Lung (tissue), 12 donors: ENCODE data around the gene ERICH2. TPM values are rescaled to one million over a fixed set of nuclear protein-coding genes. Genes with fewer than 3 reads are reported as not detected.
A peak's percentile ranks its signal among the peaks of the same experiment; 100 is the strongest.

Experiments
- ATAC-seq: fragments of 200-7000 bp; cut with Tn5 transposase; one replicate; pipeline ENCODE4 v1.9.1; 2020; ENCODE audit warnings: moderate number of reproducible peaks; ENCODE audit not compliant: insufficient read depth, low FRiP score
- DNase-seq, 3 donors: peaks; one replicate each; pipeline ENCODE4 v3.0.0-alpha.2; 2013 to 2017
- H3K27ac ChIP-seq, 2 donors: one replicate each; pipeline ENCODE4 v1.5.1; 2013; ENCODE audit warnings: mild to moderate bottlenecking in 2 of 2, moderate library complexity in 2 of 2, control low read depth in 1 of 2, inconsistent platforms in 1 of 2, low read depth in 1 of 2, low read length in 1 of 2
- H3K27me3 ChIP-seq, 3 donors: one replicate each; pipeline ENCODE4 v1.5.1; 2013; ENCODE audit warnings: low read length in 2 of 3; ENCODE audit not compliant: control insufficient read depth in 3 of 3, insufficient read depth in 3 of 3
- H3K36me3 ChIP-seq, 4 donors: one replicate each; pipeline ENCODE4 v1.5.1; 2013; ENCODE audit warnings: low read length in 4 of 4, mild to moderate bottlenecking in 1 of 4, moderate library complexity in 1 of 4; ENCODE audit not compliant: control insufficient read depth in 4 of 4, insufficient read depth in 4 of 4
- H3K4me1 ChIP-seq, 5 donors: one replicate each; pipeline ENCODE4 v1.5.1; 2013; ENCODE audit warnings: low read length in 5 of 5, mild to moderate bottlenecking in 2 of 5, moderate library complexity in 1 of 5; ENCODE audit not compliant: control insufficient read depth in 5 of 5, insufficient read depth in 5 of 5
- H3K4me3 ChIP-seq: one replicate; pipeline ENCODE4 v1.5.1; 2013; ENCODE audit warnings: mild to moderate bottlenecking, control low read depth, moderate library complexity
- H3K9ac ChIP-seq, 2 donors: one replicate each; pipeline ENCODE4 v1.5.1; 2013; ENCODE audit warnings: low read length in 2 of 2, control low read depth in 1 of 2; ENCODE audit not compliant: insufficient read depth in 1 of 2
- H3K9me3 ChIP-seq, 4 donors: one replicate each; pipeline ENCODE4 v1.5.1; 2013; ENCODE audit warnings: low read length in 3 of 4, mild to moderate bottlenecking in 1 of 4, moderate library complexity in 1 of 4; ENCODE audit not compliant: control insufficient read depth in 4 of 4, insufficient read depth in 3 of 4
- WGBS, 2 donors: extraction: QIAGEN DNeasy Blood & Tissue Kit; methylation state at CpG; one replicate each; pipeline ENCODE4 v1.1.7; 2013; 5-methylcytosine and 5-hydroxymethylcytosine counted together
- polyA plus RNA-seq, 2 donors: library from polyadenylated mRNA; stranded (reverse); fragments of 200-250 nt; gene quantifications; one replicate each; pipeline ENCODE4 v1.2.1, GENCODE V29; 2013
- total RNA-seq, 2 donors: library from RNA; depleted of rRNA in 1 of 2; stranded (reverse); fragments of >200 nt in 1 of 2; gene quantifications; one replicate each; pipeline ENCODE4 v1.2.1, GENCODE V29; 2014 to 2021
- TF ChIP-seq, protein P1 (sequence below): IDR thresholded peaks from 2 replicates; pipeline ENCODE4 v1.5.1; 2012; ENCODE audit warnings: mild to moderate bottlenecking; ENCODE audit errors: control extremely low read depth, extremely low read depth
- donor health status: control.
- donor health status: control.
- donor health status: Bipolar disorder and iron deficiency.
- donor health status: healthy.
- donor health status: DM: yes; HTN: yes; CAD: no.

ERICH2 gene
- total and polyA plus RNA-seq, 4 donors: 4.6 to 34.9 (median 11.3) TPM

DNA sequence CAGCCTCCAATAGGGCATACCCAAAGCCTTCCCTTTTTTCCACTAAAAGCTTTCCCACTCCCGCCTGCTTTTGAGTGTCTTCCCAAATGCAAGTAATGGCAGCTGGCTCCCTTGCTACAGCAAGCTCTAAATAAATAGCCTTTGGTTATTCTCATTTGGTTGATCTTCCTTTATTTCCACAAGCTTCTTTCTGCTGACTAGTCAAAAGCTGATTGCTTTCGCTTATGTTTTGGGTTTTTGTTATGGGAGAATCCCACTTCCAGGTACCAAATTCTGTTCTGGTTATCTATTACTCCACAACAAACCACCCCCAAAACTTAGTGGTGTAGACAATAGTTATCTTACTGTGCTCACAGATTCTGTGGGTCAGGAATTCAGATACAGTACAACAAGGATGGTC is 32.8 kb upstream of the ERICH2 start:
- no peaks in the 10 kb centered on the region for H3K36me3 ChIP-seq
- peaks cover 0 to 5% (median 0%) of the 10 kb centered on the region in 4 donors for H3K9me3 ChIP-seq
- H3K9ac ChIP-seq: no peak overlapping the region
- TF ChIP-seq, protein P1, sequence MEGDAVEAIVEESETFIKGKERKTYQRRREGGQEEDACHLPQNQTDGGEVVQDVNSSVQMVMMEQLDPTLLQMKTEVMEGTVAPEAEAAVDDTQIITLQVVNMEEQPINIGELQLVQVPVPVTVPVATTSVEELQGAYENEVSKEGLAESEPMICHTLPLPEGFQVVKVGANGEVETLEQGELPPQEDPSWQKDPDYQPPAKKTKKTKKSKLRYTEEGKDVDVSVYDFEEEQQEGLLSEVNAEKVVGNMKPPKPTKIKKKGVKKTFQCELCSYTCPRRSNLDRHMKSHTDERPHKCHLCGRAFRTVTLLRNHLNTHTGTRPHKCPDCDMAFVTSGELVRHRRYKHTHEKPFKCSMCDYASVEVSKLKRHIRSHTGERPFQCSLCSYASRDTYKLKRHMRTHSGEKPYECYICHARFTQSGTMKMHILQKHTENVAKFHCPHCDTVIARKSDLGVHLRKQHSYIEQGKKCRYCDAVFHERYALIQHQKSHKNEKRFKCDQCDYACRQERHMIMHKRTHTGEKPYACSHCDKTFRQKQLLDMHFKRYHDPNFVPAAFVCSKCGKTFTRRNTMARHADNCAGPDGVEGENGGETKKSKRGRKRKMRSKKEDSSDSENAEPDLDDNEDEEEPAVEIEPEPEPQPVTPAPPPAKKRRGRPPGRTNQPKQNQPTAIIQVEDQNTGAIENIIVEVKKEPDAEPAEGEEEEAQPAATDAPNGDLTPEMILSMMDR: no peak
- WGBS, 2 donors: 96 to 98% methylated on average over 2 of the region's 2 CpGs
- ATAC-seq (no peak), DNase-seq (no peak)
- no peak overlapping the region for H3K27ac ChIP-seq
- H3K27me3 ChIP-seq: no peaks in the 10 kb centered on the region
- H3K4me1 ChIP-seq: peaks cover 0 to 2% (median 0%) of the 10 kb centered on the region in 5 donors
- H3K4me3 ChIP-seq: no peak overlapping the region

DNA sequence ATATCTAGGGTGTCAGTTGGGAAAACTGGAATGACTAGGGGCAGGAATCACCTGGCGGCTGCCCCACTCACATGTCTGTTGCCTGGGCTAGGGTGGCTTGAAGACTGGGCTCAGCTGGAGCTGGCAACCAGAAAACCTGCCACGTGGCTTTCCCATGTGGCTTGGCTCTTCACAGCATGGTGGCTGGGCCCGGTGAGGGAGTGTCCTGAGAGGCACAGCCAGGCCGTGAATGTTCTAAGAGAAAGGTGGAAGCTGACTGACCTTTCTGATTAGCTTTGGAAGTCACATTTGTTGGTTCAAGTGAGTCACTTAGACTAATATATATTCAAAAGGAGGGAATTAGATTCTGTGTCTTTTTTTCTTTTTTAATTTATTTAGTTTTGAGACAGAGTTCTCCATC is 32.4 kb upstream of the ERICH2 start:
- no peaks in the 10 kb centered on the region for H3K27me3 ChIP-seq
- H3K4me3 ChIP-seq: no peak overlapping the region
- no peak for DNase-seq
- peaks cover 0 to 5% (median 0%) of the 10 kb centered on the region in 4 donors for H3K9me3 ChIP-seq
- H3K4me1 ChIP-seq: peaks cover 0 to 2% (median 0%) of the 10 kb centered on the region in 5 donors
- TF ChIP-seq, protein P1: no peak
- H3K27ac ChIP-seq: no peak overlapping the region
- no peaks in the 10 kb centered on the region for H3K36me3 ChIP-seq
- no peak for ATAC-seq
- 81 to 96% methylated on average over 4 of the region's 4 CpGs for WGBS, 2 donors
- H3K9ac ChIP-seq: no peak overlapping the region

DNA sequence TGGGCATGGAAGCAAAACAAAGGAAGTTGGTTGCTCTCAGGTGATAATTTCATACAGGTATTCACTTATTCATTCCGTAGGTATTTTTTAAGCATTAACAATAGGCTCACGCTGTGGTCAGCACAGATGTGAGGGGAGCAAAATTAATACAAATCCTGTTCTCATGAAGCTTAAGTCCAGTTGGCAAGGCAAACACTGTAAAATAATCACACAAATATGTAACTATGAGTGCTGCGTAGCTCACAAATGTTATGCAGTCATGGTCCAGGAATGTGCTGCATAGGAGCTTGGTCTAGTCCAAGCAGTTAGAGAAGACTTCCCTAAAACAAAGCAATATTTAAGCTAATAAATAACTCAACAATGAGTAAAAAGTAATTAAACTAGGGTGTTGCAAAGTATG is 31.1 kb upstream of the ERICH2 start:
- Histone ChIP-seq H3K27ac (peak overlapping the region in 1 of 2 donors; percentile 58), H3K9me3 (peaks cover 0 to 5% (median 0%) of the 10 kb centered on the region in 4 donors), H3K4me1 (peaks cover 0 to 2% (median 0%) of the 10 kb centered on the region in 5 donors), H3K36me3 (no peaks in the 10 kb centered on the region), H3K27me3 (no peaks in the 10 kb centered on the region), H3K4me3 (no peak overlapping the region), H3K9ac (no peak overlapping the region)
- TF ChIP-seq, protein P1: no peak
- peak in 2 of 3 donors; percentile 54 to 62 for DNase-seq
- 57 to 91% methylated on average over 3 of the region's 3 CpGs for WGBS, 2 donors
- ATAC-seq: no peak

DNA sequence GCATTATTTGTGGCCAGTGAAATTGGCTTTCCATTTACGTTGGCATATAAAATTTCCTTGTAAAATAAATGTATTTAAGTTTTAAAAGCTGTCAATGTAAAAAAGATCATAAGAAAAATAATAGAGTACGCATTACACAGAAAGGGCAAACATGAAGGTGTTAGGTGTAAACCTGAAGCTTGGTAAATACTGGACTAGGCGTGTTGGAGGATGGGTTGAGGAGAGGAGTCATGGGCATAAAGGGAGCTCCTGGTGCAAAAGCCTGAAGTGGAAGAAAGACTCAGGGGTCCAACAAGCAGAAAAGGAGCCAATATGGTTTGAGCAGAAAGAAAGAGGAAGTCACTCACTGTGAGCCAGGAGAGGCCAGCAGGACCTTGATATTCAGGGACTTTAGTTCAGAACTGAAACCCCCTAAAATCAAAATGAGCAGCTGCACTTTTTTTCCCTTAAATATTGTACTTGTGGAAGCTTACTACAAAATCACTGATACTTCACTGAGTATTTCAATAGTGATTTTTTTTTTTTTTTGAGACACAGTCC is 30.6 kb upstream of the ERICH2 start:
- Histone ChIP-seq H3K9me3 (peaks cover 0 to 5% (median 0%) of the 10 kb centered on the region in 4 donors), H3K27me3 (no peaks in the 10 kb centered on the region), H3K27ac (peak overlapping the region in 1 of 2 donors; percentile 62), H3K9ac (no peak overlapping the region), H3K4me3 (no peak overlapping the region), H3K4me1 (peaks cover 0 to 4% (median 2%) of the 10 kb centered on the region in 5 donors), H3K36me3 (no peaks in the 10 kb centered on the region)
- no peak for DNase-seq
- ATAC-seq: no peak
- TF ChIP-seq, protein P1: no peak
- 74 to 88% methylated on average over 3 of the region's 3 CpGs for WGBS, 2 donors
